ENCODE data around the gene COLGALT1. TPM values are rescaled to one million over a fixed set of nuclear protein-coding genes. Genes with fewer than 3 reads are reported as not detected.

The COLGALT1 gene
- total and polyA plus RNA-seq, 7 donors = 7.8 to 62.3 (median 53.0) TPM

DNA sequence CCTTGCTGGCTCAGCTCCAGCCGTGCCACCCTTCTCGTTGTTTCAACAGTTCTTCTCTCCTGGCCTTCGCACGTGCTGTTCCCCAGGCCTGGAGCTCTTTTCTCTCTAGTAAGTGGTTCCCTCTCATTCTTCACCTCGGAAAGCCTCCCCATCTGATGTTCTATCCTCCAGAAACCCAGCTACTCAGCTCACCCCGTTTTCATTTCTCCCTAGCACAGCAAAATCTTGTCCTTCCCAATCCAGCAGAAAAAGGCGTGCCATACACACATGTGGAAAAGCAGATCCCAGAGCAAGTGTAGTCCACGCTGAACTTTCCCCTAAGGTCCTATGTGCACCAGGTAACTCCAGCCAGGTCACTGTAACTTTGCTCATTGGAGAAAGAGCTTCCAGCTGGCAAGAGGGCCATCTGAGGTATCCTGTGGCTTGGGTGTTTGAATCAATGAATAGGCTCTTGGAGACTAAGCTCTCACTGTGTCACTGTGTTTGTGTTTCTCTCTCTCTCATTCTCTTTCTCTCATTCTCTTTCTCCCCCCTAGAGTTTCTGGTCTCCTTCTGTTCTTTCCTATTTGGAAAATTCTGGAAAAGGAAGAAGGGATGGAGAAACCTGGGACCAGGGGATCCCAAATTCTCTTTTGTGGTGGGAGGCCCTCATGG lies 49.0 kb downstream of the COLGALT1 start:
- intact Hi-C loops (cut with DNase I) = no loop called here

DNA sequence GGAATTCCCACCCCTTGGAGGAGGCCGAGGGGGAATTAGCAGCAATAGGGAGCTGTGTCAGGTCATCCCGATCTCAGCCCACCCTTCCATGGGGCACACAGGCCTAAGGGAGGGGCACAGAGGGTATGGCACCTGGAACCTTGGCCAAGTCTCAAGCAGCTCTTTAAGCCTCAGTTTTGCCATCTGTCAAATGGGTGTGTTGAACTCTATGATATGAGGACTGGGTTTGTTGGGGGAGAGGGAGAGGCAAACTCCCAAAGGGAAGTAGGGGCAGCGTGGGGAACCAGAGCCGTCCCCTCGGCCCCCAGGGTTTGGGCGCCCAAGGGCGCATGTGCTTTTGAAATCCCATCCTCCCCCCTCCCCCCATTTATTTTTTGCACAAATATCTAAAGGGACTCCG lies 49.7 kb downstream of the COLGALT1 start:
- Histone ChIP-seq H3K27me3 (peaks cover 8 to 70% (median 51%) of the 10 kb centered on the region in 3 donors), H3K4me1 (peaks cover 0 to 16% (median 11%) of the 10 kb centered on the region in 4 donors), H3K4me3 (no peak overlapping the region), H3K9me3 (no peaks in the 10 kb centered on the region), H3K27ac (no peak overlapping the region), H3K36me3 (no peaks in the 10 kb centered on the region)
- 89 to 95% methylated on average over 8 of the region's 8 CpGs for WGBS, 2 donors
- intact Hi-C loops (cut with DNase I) = no loop called here
- no peak for DNase-seq
- TF ChIP-seq EP300 (IDR thresholded peaks at IDR 0.05) (no peak), POLR2A (IDR thresholded peaks at IDR 0.05) (no peak), POLR2AphosphoS5 (IDR thresholded peaks at IDR 0.05) (no peak)
- TF ChIP-seq, protein P1, sequence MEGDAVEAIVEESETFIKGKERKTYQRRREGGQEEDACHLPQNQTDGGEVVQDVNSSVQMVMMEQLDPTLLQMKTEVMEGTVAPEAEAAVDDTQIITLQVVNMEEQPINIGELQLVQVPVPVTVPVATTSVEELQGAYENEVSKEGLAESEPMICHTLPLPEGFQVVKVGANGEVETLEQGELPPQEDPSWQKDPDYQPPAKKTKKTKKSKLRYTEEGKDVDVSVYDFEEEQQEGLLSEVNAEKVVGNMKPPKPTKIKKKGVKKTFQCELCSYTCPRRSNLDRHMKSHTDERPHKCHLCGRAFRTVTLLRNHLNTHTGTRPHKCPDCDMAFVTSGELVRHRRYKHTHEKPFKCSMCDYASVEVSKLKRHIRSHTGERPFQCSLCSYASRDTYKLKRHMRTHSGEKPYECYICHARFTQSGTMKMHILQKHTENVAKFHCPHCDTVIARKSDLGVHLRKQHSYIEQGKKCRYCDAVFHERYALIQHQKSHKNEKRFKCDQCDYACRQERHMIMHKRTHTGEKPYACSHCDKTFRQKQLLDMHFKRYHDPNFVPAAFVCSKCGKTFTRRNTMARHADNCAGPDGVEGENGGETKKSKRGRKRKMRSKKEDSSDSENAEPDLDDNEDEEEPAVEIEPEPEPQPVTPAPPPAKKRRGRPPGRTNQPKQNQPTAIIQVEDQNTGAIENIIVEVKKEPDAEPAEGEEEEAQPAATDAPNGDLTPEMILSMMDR (IDR thresholded peaks at IDR 0.05) = no peak

More for the DNA sequence above, 49.0 kb downstream of the COLGALT1 start:
- DNase-seq = no peak
- TF ChIP-seq EP300 (IDR thresholded peaks at IDR 0.05) (no peak), POLR2A (IDR thresholded peaks at IDR 0.05) (no peak), POLR2AphosphoS5 (IDR thresholded peaks at IDR 0.05) (no peak)
- TF ChIP-seq, protein P1 (IDR thresholded peaks at IDR 0.05) = no peak
- H3K9me3 ChIP-seq = no peaks in the 10 kb centered on the region
- H3K4me1 ChIP-seq = peaks cover 0 to 16% (median 11%) of the 10 kb centered on the region in 4 donors
- no peaks in the 10 kb centered on the region for H3K36me3 ChIP-seq
- H3K27me3 ChIP-seq = peaks cover 8 to 67% (median 51%) of the 10 kb centered on the region in 3 donors
- no peak overlapping the region for H3K27ac ChIP-seq
- 42 to 73% methylated on average over 8 of the region's 8 CpGs for WGBS, 2 donors
- H3K4me3 ChIP-seq = no peak overlapping the region

DNA sequence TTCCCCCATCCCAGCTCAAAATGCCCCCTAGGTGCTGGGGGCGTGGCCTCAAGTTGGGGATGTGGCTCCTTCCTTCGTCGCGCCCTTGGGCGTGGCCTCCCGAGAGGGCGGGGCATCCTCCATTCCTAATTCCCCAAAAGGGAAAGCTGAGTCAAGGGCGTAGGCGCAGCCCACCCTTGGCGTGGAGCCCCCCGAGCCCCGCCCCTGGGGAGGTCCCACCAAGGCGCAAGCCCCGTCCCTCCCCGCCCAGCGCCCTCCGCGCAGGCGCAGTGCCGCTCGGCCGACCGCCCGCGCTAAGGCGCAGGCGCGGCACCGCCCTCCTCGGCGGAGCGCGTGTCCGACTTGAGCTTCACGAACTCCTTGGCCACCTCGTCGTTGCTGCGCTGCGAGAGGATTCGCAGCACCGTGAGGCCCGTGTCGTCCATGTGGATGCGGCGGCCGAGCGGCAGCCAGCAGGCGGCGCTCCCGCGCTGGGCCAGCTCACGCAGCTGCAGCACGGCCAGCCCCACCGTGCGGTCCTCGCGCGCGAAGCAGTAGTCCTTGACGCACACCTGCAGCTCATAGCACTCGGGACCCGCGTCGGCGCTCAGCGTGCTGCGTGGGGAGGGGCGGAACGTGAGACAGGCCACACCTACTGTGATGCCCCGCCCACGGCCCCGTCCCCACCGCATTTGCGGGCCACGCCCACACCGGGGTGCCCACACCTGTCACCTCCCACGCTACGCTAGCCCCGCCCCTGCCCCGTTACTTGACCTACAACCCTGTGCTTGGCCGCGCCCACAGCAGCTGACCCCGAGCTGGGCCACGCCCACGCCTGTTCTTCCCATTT lies 50.5 kb downstream of the COLGALT1 start:
- WGBS, 2 donors = 1 to 3% methylated on average over 85 of the region's 85 CpGs
- peak; percentile 77 for DNase-seq
- intact Hi-C loops (cut with DNase I) = no loop called here
- no peak for TF ChIP-seq POLR2AphosphoS5 (IDR thresholded peaks at IDR 0.05)
- TF ChIP-seq, protein P1 (IDR thresholded peaks at IDR 0.05) = peak in 3 of 4 experiments; percentile 12 to 42 (median 38)
- Histone ChIP-seq H3K9me3 (no peaks in the 10 kb centered on the region), H3K36me3 (no peaks in the 10 kb centered on the region), H3K27ac (peak overlapping the region in 1 of 4 donors; percentile 49), H3K4me1 (peaks cover 0 to 16% (median 11%) of the 10 kb centered on the region in 4 donors), H3K4me3 (peak overlapping the region in 3 of 4 donors; percentile 13 to 38 (median 36)), H3K27me3 (peaks cover 8 to 67% (median 51%) of the 10 kb centered on the region in 3 donors)

DNA sequence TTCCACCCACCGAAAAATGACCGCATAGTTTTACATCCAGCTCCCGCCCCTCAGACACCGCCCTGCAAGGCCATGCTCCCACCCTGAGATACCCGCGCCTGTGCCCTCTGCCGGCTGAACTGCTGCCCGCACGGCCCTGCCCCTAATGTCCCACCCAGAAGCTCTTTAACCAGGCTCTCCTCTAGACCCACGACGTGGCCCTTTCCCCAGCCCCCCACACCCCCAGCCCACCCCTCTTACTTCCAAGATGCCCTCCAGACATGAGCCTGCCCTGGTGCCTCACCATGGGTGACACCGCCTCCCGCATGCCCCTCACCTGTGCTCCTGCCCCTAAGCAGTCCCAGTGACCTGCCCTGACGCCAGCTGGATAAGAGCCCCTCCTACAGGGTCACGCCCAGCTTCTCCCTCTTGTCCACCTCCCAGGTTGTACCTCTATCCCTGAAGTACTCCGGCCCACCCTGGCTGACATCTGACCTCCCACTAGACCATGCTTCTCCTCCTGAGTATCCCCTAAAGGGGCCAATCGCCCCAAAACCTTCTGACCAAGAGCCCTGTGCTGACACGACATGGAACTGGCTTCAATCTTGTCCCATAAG lies 51.2 kb downstream of the COLGALT1 start:
- no peak for DNase-seq
- no peaks in the 10 kb centered on the region for H3K9me3 ChIP-seq
- intact Hi-C loops (cut with DNase I) = no loop called here
- 13 to 18% methylated on average over 18 of the region's 18 CpGs for WGBS, 2 donors
- H3K27ac ChIP-seq = no peak overlapping the region
- H3K4me3 ChIP-seq = peak overlapping the region in 3 of 4 donors; percentile 13 to 38 (median 36)
- H3K36me3 ChIP-seq = no peaks in the 10 kb centered on the region
- peaks cover 0 to 16% (median 11%) of the 10 kb centered on the region in 4 donors for H3K4me1 ChIP-seq
- TF ChIP-seq, protein P1 (IDR thresholded peaks at IDR 0.05) = no peak
- TF ChIP-seq POLR2AphosphoS5 (IDR thresholded peaks at IDR 0.05) (no peak), EP300 (IDR thresholded peaks at IDR 0.05) (no peak), POLR2A (IDR thresholded peaks at IDR 0.05) (no peak)
- peaks cover 8 to 64% (median 51%) of the 10 kb centered on the region in 3 donors for H3K27me3 ChIP-seq
